ENCODE measurements around the gene FAM184A.
"Not testable (repeated sequence)": the region's sequence is repeated elsewhere in the genome, so short reads cannot be mapped to it uniquely, and the experiment has no call there.

FAM184A gene

DNA sequence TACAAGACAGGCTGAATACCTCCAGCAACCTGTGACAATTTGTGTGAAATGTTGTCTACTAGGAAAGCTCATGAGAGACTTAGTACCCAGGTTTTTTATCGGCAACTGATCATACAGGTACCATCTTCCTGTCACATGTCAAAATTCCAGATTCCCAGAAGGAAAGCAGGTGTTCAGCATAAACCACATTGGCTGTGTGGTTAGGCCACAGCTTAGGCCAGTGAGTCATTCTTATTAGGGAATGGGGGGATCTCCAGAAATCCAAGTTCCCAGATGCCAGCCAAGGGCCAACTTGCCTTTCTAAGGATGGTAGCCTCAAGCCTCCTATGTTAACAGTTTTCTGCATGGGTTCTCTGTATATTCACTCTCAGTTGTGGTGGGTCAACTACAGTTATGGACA, 65.9 kb downstream of the FAM184A start:
- DNase-seq (ENCODE audit: low read depth) = no peak

- not testable (repeated sequence) for DNase-seq (ENCODE audit: low read depth)
Observed at GRCh38 chr6:119009266-119009665, 69.2 kb downstream of the FAM184A start.

- no peak for DNase-seq (ENCODE audit: low read depth)
Observed at GRCh38 chr6:119006974-119007373, 71.5 kb downstream of the FAM184A start.

DNA sequence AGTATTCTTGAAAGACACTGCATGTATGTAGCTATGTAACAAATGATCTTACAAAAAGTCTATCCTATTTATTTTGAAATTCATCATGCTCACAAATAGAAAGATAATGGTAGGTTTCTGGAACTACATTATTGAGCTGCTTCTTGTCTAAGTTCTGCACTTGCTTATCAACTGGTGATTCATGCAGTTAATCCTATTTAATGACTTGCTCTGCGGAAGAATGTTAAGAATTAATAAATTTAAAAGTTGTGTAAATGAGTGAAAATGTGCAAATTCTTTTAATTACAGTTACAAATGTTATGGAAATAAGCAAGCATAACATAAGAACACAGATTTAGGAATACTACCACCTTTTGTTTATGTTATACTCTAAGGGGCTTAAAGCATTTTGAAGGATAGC, 76.4 kb downstream of the FAM184A start:
- no peak for DNase-seq (ENCODE audit: low read depth)

GRCh38 chr6:118999494-119000040, 78.9 kb downstream of the FAM184A start:
- DNase-seq (ENCODE audit: low read depth) = no peak

- DNase-seq (ENCODE audit: low read depth) = not testable (repeated sequence)
Observed at GRCh38 chr6:118997426-118997825, 81.0 kb downstream of the FAM184A start.

- DNase-seq (ENCODE audit: low read depth) = no peak
Observed at GRCh38 chr6:118996289-118996820, 82.1 kb downstream of the FAM184A start.

- no peak for DNase-seq (ENCODE audit: low read depth)
Observed at GRCh38 chr6:118993803-118994251, 84.6 kb downstream of the FAM184A start.

- DNase-seq (ENCODE audit: low read depth) = no peak
Observed at GRCh38 chr6:118993358-118993757, 85.1 kb downstream of the FAM184A start.

DNA sequence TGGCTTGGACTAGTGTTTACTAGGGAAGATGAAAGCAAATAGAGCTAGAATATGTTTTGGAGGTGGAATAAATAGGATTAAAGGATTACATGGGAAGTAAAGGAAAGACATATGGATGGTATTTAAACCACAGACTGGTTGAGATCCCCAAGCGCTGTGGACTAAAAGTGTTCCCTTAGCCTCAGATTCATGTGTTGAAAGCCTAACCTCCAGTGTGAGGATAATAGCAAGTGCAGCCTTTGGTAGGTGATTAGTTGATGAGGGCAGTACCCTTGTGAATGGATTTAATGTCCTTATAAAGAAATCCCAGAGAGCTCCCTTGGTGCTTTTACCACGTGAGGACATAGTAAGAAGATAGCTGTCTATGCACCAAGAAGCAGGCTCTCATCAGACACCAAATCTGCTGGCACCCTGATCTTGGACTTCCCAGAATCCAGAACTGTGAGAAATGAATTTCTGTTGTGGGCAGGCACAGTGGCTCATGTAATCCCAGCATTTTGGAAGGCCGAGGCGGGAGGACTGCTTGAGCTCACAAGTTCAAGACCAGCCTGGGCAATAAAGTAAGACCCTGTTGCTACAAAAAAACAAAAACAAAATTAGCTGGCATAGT, 86.2 kb downstream of the FAM184A start:
- no peak for DNase-seq (ENCODE audit: low read depth)

DNA sequence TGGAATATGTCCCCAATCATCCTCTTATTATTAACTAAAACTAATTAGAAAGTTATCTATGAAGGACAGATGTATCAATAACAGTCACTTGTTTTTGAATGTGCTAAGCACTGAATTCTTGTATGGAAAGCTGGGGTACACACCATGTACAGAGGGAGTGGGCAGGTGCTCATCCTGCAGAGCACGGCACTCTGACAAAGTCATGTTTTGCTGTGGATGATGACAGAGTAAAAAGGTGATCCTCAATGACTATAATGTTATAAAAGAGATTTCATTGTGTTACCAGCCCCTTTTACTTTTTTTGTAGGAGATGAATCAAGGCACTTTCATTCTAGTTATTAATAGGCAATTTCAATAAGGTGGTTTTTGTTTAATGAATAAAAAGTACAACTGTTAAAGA, 92.2 kb downstream of the FAM184A start:
- DNase-seq (ENCODE audit: low read depth) = no peak

GRCh38 chr6:118985123-118985830, 93.2 kb downstream of the FAM184A start:
- no peak for DNase-seq (ENCODE audit: low read depth)

GRCh38 chr6:118984342-118984741, 94.1 kb downstream of the FAM184A start:
- DNase-seq (ENCODE audit: low read depth) = no peak

DNA sequence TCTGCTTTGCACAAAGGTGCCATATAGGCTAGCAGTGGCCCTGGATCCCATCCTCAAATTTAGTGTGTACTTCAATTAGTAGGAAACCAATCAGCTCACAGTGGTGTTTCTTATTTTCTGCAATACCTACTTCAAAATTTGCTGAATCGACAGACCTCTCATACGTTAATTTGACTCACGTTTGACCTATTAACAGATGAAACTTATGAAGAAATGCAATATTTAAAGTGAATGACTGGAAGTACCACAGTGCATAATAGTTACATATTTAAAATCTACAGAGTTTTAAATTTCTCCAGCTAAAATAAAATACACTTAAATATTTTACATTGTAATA, 95.9 kb downstream of the FAM184A start:
- DNase-seq (ENCODE audit: low read depth) = no peak

- no peak for DNase-seq (ENCODE audit: low read depth)
Observed at GRCh38 chr6:118981884-118982574, 96.4 kb downstream of the FAM184A start.

- DNase-seq (ENCODE audit: low read depth) = peak; percentile 13
Observed at GRCh38 chr6:118980063-118980462, 98.4 kb downstream of the FAM184A start.

- no peak for DNase-seq (ENCODE audit: low read depth)
Observed at GRCh38 chr6:118974790-118975189, 103.7 kb downstream of the FAM184A start.

DNA sequence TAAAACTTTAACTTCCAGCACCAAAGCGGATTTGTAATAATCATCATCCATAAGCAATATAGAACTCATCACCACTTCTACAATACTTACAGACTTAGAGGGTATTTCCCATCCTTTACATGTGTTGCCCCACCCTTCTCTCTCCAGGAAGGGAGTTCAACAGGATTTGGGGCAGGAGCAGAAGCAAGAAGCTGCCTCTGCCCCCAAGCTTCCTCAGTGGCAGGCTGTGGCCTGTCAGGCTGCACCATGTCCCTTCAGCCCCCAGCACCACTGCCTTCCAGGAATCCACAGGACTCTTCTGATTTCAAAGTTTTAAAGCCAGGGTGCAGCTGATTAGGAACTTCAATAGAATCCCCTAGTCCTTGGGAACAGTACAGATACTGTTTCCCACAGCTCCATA, 106.8 kb downstream of the FAM184A start:
- DNase-seq (ENCODE audit: low read depth) = no peak

DNA sequence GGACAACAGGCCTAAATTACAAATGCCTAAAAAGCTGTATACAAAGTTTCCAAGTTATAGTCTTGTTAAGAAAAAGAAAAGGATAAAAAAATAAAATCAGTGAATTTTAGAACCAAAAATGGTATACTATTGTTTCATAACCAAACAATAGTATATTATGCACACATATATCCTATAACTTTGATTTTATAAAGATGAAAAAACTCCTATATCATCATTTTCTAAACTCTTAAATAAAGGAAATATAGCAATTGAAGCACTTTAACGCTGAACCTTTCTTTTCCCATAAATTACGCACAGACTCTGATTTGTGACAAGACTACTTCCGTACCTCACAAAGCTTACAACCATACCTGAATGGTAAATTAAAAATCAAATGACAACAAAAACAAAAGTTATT, 107.6 kb downstream of the FAM184A start:
- no peak for DNase-seq (ENCODE audit: low read depth)

- DNase-seq (ENCODE audit: low read depth) = peak; percentile 13
Observed at GRCh38 chr6:118968416-118968815, 110.0 kb downstream of the FAM184A start.

- no peak for DNase-seq (ENCODE audit: low read depth)
Observed at GRCh38 chr6:118967239-118967638, 111.2 kb downstream of the FAM184A start.

DNA sequence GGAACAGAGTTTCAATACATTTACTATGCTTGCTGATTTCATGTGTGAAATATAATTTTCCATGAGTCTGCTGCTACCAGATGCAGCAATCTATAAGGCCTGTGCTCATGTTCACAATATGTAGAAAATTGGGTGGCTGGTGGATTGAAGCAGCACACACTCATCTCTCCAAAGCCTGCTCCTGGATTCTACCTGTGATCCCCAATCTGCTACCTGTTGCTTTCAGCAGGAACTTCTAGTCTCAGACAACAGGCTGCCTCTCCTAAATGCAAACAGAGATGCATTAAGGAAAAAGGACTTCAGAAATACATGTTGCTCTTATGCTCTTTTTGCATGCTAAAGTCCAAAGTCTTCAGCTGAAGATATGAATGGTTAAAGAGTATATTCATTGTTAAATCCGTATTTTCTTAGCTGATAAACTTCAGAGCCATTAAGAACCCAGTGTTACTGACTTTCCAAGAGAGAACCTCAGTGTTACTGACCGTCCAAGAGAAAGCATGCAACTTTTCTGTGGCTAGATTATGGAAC, 112.6 kb downstream of the FAM184A start:
- DNase-seq (ENCODE audit: low read depth) = no peak

DNA sequence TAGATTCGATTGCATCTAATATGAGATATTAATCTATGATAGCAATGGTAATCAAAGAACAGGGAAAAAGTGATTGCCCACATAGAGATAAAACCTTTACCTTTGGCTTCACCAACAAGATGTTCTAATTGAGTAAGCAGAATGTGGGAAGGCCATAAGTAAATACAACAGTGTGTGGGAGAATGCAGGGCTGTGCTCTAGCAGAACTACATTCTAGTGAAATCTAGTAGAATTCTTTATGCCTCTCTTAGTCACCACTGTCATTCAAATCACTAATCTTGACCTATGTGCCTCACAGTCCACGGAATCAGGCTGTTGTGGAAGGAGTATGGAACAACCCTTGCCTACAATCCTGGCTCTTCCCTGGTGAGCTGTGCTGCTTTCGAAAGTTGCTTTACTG, 113.1 kb downstream of the FAM184A start:
- DNase-seq (ENCODE audit: low read depth) = no peak
